Measurements from ENCODE around the gene PREPL. TPM values are rescaled to one million over a fixed set of nuclear protein-coding genes. Genes with fewer than 3 reads are reported as not detected.

PREPL gene
- total RNA-seq, result 10 to 100 TPM; 17.0 to 61.1 (median 22.6) TPM

DNA sequence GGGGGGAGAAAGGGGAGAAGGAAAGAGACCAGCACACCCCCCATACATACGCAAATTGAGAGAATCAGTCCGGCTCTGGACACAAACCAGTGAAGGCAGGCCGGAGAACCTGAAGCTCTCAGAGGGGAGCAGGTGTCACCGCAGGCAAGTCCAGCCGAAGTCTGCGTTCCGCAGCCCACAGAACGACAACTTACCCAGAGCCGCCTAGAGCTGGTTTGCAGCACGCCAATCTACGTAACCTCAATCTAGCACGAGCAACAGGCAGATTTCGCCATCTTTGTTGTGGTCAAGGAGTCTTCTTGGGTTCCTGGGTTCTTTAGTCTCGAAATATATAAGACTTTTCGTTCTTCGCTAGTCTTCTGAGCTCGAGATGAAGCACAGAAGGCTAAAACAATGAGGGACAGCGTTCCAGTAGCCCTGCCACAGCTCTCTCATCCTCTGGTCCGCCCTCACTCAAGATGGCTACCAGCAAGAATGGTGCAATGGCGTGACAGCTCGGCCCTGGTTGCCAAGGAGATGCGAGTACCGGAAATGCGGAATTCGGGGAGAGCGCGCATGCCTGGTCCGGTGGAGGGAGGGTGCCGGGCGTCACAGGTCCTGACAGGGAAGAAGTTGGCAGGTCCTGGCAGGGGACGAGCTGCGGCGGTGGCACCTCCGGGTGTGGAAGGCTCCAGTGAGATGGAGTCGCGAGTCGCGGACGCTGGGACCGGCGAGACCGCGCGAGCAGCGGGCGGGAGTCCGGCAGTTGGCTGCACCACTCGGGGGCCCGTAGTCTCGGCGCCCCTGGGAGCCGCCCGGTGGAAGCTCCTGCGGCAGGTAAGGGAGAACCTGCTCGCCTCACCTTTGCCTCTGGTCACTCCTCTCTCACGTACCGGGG is at the start of gene PREPL, which contains the start of gene CAMKMT:
TSS of gene PREPL (minus strand) at position 165 of the 877 bp plus-strand sequence. CDS start 15,152 bp downstream, outside the sequence.
TSS of gene CAMKMT (plus strand) at position 618 of the 877 bp plus-strand sequence.
- peak; percentile 96 to 99 (median 98) for DNase-seq
- Histone ChIP-seq H3K4me1 (peaks cover 0 to 36% (median 6%) of the 10 kb centered on the region in 4 donors), H3K27me3 (no peaks in the 10 kb centered on the region), H3K4me3 (peak within 1 kb of the TSS; percentile 72 to 88 (median 78)), H3K9me3 (no peaks in the 10 kb centered on the region), H3K27ac (peak within 1 kb of the TSS; percentile 86 to 91 (median 90)), H3K36me3 (no peaks in the 10 kb centered on the region)
- TF ChIP-seq POLR2A (IDR thresholded peaks at IDR 0.05), result peak; percentile 53 to 72
- TF ChIP-seq, protein P1, sequence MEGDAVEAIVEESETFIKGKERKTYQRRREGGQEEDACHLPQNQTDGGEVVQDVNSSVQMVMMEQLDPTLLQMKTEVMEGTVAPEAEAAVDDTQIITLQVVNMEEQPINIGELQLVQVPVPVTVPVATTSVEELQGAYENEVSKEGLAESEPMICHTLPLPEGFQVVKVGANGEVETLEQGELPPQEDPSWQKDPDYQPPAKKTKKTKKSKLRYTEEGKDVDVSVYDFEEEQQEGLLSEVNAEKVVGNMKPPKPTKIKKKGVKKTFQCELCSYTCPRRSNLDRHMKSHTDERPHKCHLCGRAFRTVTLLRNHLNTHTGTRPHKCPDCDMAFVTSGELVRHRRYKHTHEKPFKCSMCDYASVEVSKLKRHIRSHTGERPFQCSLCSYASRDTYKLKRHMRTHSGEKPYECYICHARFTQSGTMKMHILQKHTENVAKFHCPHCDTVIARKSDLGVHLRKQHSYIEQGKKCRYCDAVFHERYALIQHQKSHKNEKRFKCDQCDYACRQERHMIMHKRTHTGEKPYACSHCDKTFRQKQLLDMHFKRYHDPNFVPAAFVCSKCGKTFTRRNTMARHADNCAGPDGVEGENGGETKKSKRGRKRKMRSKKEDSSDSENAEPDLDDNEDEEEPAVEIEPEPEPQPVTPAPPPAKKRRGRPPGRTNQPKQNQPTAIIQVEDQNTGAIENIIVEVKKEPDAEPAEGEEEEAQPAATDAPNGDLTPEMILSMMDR (IDR thresholded peaks at IDR 0.05), result peak in 1 of 6 experiments; percentile 1

DNA sequence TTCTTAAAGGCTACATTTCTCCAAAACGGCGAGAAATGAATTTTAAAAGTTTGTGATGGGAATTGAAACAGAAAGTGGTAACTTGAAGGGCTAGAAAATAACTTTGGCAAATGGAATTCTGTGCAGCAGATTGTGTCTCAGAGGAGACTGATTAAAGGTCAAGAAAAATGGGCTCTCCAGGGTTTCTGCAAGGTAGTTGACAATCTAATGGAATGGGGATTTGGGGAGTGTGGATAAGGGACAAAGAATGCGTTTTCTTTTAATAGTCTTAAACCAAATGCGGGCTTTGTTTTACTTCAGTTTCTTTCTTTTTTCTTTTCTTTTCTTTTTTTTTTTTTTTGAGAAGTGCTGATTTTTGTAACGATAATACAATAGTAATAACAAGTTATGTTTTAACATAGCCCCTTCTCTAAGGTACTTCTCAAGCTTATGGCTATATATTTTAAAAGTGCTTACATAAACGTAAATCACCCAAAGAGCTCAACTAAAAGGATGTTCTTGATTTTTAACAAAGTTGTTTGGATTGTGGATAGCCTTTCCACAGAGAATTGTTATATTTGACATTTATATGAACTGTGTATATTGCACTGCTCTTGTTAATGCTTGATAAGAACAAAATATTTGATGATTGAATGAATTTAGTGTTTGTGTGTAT is 37.1 kb upstream of the PREPL start:
- no peaks in the 10 kb centered on the region for H3K36me3 ChIP-seq

DNA sequence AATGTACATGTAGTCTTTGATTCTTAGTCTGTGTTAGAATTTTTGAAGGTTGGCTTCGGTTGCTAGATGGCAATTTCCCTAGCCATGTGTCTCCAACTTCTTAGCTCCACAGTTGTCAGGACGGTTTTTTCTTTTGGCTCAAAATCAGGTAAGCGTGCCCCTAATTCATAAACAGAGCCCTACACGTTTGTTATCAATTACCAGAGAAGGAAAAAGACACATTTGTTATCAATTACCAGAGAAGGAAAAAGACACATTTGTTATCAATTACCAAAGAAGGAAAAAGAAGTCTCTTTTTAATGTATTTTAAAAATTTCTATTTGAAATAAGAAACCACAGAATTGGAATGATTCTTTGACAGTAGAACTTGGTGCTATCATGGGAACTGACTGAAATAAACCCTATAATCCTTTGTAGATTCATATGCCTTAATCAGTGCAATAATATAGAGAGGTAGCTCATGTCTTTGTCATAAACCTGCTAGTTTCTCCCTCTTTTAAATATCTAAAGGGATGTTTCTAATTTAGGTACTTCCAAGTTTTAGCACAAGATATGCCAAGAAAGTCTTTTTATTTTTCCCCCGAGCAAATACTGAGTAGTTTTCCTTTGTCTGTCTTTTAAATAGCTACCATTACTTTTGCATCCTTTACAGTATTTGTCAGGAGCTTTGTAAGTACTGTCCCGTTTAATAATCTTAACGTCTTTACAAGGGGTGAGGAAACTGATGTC is 36.3 kb upstream of the PREPL start:
- no peaks in the 10 kb centered on the region for H3K27me3 ChIP-seq
- H3K36me3 ChIP-seq, result no peaks in the 10 kb centered on the region
- no peaks in the 10 kb centered on the region for H3K4me1 ChIP-seq
- no peaks in the 10 kb centered on the region for H3K9me3 ChIP-seq
- DNase-seq, result no peak
- H3K4me3 ChIP-seq, result no peak overlapping the region
- TF ChIP-seq POLR2A (IDR thresholded peaks at IDR 0.05), result no peak
- TF ChIP-seq, protein P1 (IDR thresholded peaks at IDR 0.05), result no peak
- H3K27ac ChIP-seq, result no peak overlapping the region

More for the DNA sequence above, 37.1 kb upstream of the PREPL start:
- Histone ChIP-seq H3K4me1 (no peaks in the 10 kb centered on the region), H3K4me3 (no peak overlapping the region), H3K27ac (no peak overlapping the region), H3K27me3 (no peaks in the 10 kb centered on the region), H3K9me3 (no peaks in the 10 kb centered on the region)
- no peak for DNase-seq
- TF ChIP-seq, protein P1 (IDR thresholded peaks at IDR 0.05), result no peak
- no peak for TF ChIP-seq POLR2A (IDR thresholded peaks at IDR 0.05)

DNA sequence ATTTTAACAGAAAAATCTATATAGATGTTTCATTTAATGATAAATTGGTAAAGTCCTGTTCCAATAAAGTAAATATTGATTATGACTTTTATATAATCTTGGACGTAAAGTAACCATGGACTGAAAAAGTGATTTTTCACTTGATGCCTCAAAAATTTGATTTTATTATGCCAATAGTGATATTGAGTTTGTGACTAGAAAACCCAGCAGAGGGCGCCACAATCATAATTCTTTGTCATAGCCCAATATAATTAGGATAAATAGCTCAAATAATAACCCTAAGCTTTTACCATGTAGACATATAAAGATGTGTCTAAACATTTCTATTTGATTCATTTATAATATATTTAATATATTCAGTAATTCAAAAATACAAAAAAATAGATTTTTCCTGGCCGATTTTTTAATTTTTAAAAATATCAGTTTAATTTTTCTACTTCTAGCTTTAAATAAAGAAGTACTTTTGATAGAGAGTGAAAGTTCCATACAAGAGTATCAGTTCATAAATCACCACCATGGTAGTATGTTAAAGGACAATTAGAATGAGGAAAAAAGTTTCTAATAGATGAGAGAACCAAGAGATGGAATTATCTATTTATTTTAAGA is 31.1 kb upstream of the PREPL start:
- H3K4me3 ChIP-seq, result no peak overlapping the region
- H3K36me3 ChIP-seq, result no peaks in the 10 kb centered on the region
- no peaks in the 10 kb centered on the region for H3K9me3 ChIP-seq
- TF ChIP-seq, protein P1 (IDR thresholded peaks at IDR 0.05), result peak; percentile 18 to 63 (median 52)
- no peak for TF ChIP-seq POLR2A (IDR thresholded peaks at IDR 0.05)
- H3K4me1 ChIP-seq, result no peaks in the 10 kb centered on the region
- DNase-seq, result peak in 2 of 3 donors; percentile 40 to 72
- no peaks in the 10 kb centered on the region for H3K27me3 ChIP-seq
- H3K27ac ChIP-seq, result no peak overlapping the region

DNA sequence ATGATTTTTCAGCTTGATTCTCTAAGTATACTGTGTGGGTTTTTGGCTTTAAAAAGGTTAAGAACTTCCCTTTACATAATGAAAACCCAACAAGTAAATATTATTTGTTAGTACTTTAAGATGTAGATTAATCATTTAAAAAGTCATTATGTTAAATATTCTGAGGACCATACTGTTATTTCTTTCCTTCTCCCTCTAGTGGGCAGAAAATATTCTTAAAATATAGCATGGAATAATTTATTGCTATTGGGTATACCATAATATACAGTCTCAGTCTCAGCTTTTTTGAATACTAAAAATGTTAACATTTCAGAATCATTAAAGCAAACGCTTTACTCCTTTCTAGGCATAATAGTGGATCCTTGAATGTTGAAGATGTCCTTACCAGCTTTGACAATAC is 28.6 kb upstream of the PREPL start:
- Histone ChIP-seq H3K27me3 (no peaks in the 10 kb centered on the region), H3K27ac (no peak overlapping the region), H3K36me3 (no peaks in the 10 kb centered on the region), H3K4me1 (no peaks in the 10 kb centered on the region), H3K9me3 (no peaks in the 10 kb centered on the region), H3K4me3 (no peak overlapping the region)
- no peak for TF ChIP-seq POLR2A (IDR thresholded peaks at IDR 0.05)
- TF ChIP-seq, protein P1 (IDR thresholded peaks at IDR 0.05), result peak in 1 of 6 experiments; percentile 6
- no peak for DNase-seq

All from Peyer's patch (tissue), 4 donors.